ENCODE results near the gene SPO11. TPM values are rescaled to one million over a fixed set of nuclear protein-coding genes. Genes with fewer than 3 reads are reported as not detected.

SPO11 gene
- total RNA-seq, 1 experiment from 2014 or later, result not detected

DNA sequence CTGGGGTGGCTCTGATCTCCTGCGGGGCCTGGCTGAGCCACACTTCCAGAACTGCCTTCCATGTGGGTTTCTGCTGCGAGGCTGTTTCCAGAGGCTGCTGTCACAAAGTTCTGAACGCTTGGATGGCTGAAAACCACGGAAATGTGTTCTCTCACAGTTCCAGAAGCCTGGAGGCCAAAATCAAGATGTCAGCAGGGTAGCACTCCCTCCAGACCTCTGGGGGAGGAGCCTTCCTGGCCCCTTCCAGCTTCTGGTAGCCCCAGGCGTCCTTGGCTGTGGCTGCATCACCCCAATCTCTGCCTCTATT lies 39.5 kb upstream of the SPO11 start:
- ATAC-seq, result no peak
- Histone ChIP-seq H3K9me2 (ENCODE audit: insufficient read depth) (no peaks in the 10 kb centered on the region), H3K4me3 (replicated peaks in 1 of 2; ENCODE audit: low read depth in 1 of 2, low read length in 2 of 2) (no peak overlapping the region), H3K27ac (ENCODE audit: low read depth, low read length) (no peak overlapping the region), H3K9me3 (ENCODE audit: control insufficient read depth in 1 of 2, insufficient read depth in 1 of 2, low read depth in 1 of 2, low read length in 2 of 2) (no peaks in the 10 kb centered on the region), H3K79me2 (ENCODE audit: insufficient read depth, low read length) (no peaks in the 10 kb centered on the region), H3K9ac (ENCODE audit: low read length) (no peak overlapping the region), H3K4me1 (ENCODE audit: control insufficient read depth in 1 of 2, insufficient read depth in 2 of 2, low read length in 2 of 2) (no peaks in the 10 kb centered on the region), H3K27me3 (ENCODE audit: insufficient read depth, low read length) (peaks cover 44% of the 10 kb centered on the region), H2AFZ (ENCODE audit: low read depth, low read length, poor library complexity, severe bottlenecking) (no peak overlapping the region), H3K36me3 (ENCODE audit: control insufficient read depth in 1 of 2, insufficient read depth in 2 of 2, low read length in 2 of 2) (no peaks in the 10 kb centered on the region), H3K4me2 (ENCODE audit: low read length) (no peak overlapping the region), H4K20me1 (ENCODE audit: insufficient read depth) (no peaks in the 10 kb centered on the region)
- ChIA-PET POLR2A (no interaction called here), CTCF (no interaction called here), RAD21 (ENCODE audit: low non-redundant PET in 1 of 2, low total read pairs in 2 of 2, uncharacterized antibody in 2 of 2, unreplicated experiment in 2 of 2) (no interaction called here)
- BruUV-seq (replicated peaks), result no TSS peak
- TF ChIP-seq, protein P1, sequence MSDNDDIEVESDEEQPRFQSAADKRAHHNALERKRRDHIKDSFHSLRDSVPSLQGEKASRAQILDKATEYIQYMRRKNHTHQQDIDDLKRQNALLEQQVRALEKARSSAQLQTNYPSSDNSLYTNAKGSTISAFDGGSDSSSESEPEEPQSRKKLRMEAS (IDR thresholded peaks at IDR 0.05), result no peak
- no peak for DNase-seq (ENCODE audit: low read depth, low spot score)
- intact Hi-C loops (cut with micrococcal nuclease), result no loop called here

DNA sequence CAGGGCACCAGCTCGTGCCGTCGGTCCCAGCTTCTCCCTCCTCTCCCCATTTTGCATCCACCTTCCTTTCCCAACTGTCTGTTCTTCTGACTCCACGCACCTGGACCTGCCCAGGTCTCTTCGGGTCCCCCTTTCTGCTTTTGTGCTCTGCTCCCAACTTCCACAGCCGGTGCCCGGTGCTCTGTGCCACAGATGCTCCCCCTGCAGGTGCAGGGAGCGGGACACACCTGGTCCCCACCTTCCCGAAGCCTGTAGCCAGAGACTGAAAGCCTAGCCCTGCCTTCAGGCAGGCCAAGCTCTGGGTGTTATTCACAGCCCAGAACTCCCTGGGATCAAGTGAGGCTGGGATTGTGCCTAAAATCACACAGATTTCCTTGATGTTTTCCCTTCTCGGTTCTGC lies 38.6 kb upstream of the SPO11 start:
- Histone ChIP-seq H3K4me2 (ENCODE audit: low read length) (no peak overlapping the region), H3K9me2 (ENCODE audit: insufficient read depth) (no peaks in the 10 kb centered on the region), H4K20me1 (ENCODE audit: insufficient read depth) (no peaks in the 10 kb centered on the region), H3K4me1 (ENCODE audit: control insufficient read depth in 1 of 2, insufficient read depth in 2 of 2, low read length in 2 of 2) (no peaks in the 10 kb centered on the region), H3K4me3 (replicated peaks in 1 of 2; ENCODE audit: low read depth in 1 of 2, low read length in 2 of 2) (no peak overlapping the region), H2AFZ (ENCODE audit: low read depth, low read length, poor library complexity, severe bottlenecking) (no peak overlapping the region), H3K27ac (ENCODE audit: low read depth, low read length) (no peak overlapping the region), H3K9me3 (ENCODE audit: control insufficient read depth in 1 of 2, insufficient read depth in 1 of 2, low read depth in 1 of 2, low read length in 2 of 2) (no peaks in the 10 kb centered on the region), H3K36me3 (ENCODE audit: control insufficient read depth in 1 of 2, insufficient read depth in 2 of 2, low read length in 2 of 2) (no peaks in the 10 kb centered on the region), H3K27me3 (ENCODE audit: insufficient read depth, low read length) (peaks cover 44% of the 10 kb centered on the region), H3K79me2 (ENCODE audit: insufficient read depth, low read length) (no peaks in the 10 kb centered on the region), H3K9ac (ENCODE audit: low read length) (no peak overlapping the region)
- intact Hi-C loops (cut with micrococcal nuclease), result no loop called here
- ChIA-PET POLR2A (no interaction called here), CTCF (no interaction called here), RAD21 (ENCODE audit: low non-redundant PET in 1 of 2, low total read pairs in 2 of 2, uncharacterized antibody in 2 of 2, unreplicated experiment in 2 of 2) (no interaction called here)
- DNase-seq (ENCODE audit: low read depth, low spot score) (no peak), ATAC-seq (peak; percentile 95)
- TF ChIP-seq, protein P2, sequence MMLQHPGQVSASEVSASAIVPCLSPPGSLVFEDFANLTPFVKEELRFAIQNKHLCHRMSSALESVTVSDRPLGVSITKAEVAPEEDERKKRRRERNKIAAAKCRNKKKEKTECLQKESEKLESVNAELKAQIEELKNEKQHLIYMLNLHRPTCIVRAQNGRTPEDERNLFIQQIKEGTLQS (IDR thresholded peaks at IDR 0.05), result no peak
- TF ChIP-seq, protein P3, sequence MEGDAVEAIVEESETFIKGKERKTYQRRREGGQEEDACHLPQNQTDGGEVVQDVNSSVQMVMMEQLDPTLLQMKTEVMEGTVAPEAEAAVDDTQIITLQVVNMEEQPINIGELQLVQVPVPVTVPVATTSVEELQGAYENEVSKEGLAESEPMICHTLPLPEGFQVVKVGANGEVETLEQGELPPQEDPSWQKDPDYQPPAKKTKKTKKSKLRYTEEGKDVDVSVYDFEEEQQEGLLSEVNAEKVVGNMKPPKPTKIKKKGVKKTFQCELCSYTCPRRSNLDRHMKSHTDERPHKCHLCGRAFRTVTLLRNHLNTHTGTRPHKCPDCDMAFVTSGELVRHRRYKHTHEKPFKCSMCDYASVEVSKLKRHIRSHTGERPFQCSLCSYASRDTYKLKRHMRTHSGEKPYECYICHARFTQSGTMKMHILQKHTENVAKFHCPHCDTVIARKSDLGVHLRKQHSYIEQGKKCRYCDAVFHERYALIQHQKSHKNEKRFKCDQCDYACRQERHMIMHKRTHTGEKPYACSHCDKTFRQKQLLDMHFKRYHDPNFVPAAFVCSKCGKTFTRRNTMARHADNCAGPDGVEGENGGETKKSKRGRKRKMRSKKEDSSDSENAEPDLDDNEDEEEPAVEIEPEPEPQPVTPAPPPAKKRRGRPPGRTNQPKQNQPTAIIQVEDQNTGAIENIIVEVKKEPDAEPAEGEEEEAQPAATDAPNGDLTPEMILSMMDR (IDR thresholded peaks at IDR 0.05 in 2 of 3, conservative IDR thresholded peaks at IDR 0.05 in 1 of 3; ENCODE audit: borderline replicate concordance in 1 of 3, insufficient read depth in 1 of 3, low read depth in 2 of 3, low read length in 2 of 3), result peak; percentile 30 to 66 (median 55); a peak in 5 of 6 replicates
- TF ChIP-seq ELF1 (IDR thresholded peaks at IDR 0.05; ENCODE audit: borderline replicate concordance, low read depth) (no peak), CBX3 (IDR thresholded peaks at IDR 0.05; ENCODE audit: low read depth) (no peak), SIN3A (IDR thresholded peaks at IDR 0.05; ENCODE audit: low read depth) (no peak), EGR1 (IDR thresholded peaks at IDR 0.05; ENCODE audit: low read depth) (no peak), JUND (IDR thresholded peaks at IDR 0.05) (no peak), SP1 (IDR thresholded peaks at IDR 0.05; ENCODE audit: low read depth) (no peak), RAD21 (IDR thresholded peaks at IDR 0.05; ENCODE audit: low read depth) (peak; percentile 51), YY1 (IDR thresholded peaks at IDR 0.05; ENCODE audit: extremely low read depth, insufficient replicate concordance, low read depth, low read length) (no peak)
- TF ChIP-seq, protein P4, sequence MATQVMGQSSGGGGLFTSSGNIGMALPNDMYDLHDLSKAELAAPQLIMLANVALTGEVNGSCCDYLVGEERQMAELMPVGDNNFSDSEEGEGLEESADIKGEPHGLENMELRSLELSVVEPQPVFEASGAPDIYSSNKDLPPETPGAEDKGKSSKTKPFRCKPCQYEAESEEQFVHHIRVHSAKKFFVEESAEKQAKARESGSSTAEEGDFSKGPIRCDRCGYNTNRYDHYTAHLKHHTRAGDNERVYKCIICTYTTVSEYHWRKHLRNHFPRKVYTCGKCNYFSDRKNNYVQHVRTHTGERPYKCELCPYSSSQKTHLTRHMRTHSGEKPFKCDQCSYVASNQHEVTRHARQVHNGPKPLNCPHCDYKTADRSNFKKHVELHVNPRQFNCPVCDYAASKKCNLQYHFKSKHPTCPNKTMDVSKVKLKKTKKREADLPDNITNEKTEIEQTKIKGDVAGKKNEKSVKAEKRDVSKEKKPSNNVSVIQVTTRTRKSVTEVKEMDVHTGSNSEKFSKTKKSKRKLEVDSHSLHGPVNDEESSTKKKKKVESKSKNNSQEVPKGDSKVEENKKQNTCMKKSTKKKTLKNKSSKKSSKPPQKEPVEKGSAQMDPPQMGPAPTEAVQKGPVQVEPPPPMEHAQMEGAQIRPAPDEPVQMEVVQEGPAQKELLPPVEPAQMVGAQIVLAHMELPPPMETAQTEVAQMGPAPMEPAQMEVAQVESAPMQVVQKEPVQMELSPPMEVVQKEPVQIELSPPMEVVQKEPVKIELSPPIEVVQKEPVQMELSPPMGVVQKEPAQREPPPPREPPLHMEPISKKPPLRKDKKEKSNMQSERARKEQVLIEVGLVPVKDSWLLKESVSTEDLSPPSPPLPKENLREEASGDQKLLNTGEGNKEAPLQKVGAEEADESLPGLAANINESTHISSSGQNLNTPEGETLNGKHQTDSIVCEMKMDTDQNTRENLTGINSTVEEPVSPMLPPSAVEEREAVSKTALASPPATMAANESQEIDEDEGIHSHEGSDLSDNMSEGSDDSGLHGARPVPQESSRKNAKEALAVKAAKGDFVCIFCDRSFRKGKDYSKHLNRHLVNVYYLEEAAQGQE (IDR thresholded peaks at IDR 0.05; ENCODE audit: low read depth), result no peak
- no TSS peak for BruUV-seq (replicated peaks)
